Psoas muscle (tissue), 8 donors: Measurements from ENCODE around the gene KCNH5. TPM values are rescaled to one million over a fixed set of nuclear protein-coding genes. Genes with fewer than 3 reads are reported as not detected.

Experiments
- ATAC-seq, 4 donors: fragments of 200-7000 bp; cut with Tn5 transposase; one replicate each; pipeline ENCODE4 v1.9.1; 2020; ENCODE audit warnings: moderate library complexity in 3 of 4, mild to moderate bottlenecking in 2 of 4
- DNase-seq, 2 donors: peaks; one replicate each; pipeline ENCODE4 v3.0.0-alpha.2; 2020
- H3K27ac ChIP-seq: fragments of 200-600 bp; one replicate; pipeline ENCODE4 v1.8.0; 2022
- H3K27me3 ChIP-seq, 3 donors: fragments of 200-600 bp in 1 of 3; one replicate each; pipeline versions ENCODE4 v1.6.1 to v1.8.0; 2013 to 2022; ENCODE audit warnings: low read length in 2 of 3, mild to moderate bottlenecking in 2 of 3, moderate library complexity in 1 of 3; ENCODE audit not compliant: insufficient read depth in 3 of 3
- H3K36me3 ChIP-seq, 2 donors: fragments of 200-600 bp in 1 of 2; one replicate each; pipeline versions ENCODE4 v1.6.1 to v1.8.0; 2013 to 2022; ENCODE audit warnings: low read depth in 1 of 2, mild to moderate bottlenecking in 1 of 2, moderate library complexity in 1 of 2; ENCODE audit not compliant: insufficient read depth in 1 of 2
- H3K4me1 ChIP-seq: fragments of 200-600 bp; one replicate; pipeline ENCODE4 v1.8.0; 2022
- H3K4me3 ChIP-seq: fragments of 200-600 bp; one replicate; pipeline ENCODE4 v1.8.0; 2022; ENCODE audit warnings: mild to moderate bottlenecking
- H3K9me3 ChIP-seq: fragments of 200-600 bp; one replicate; pipeline ENCODE4 v1.8.0; 2022
- CTCF ChIP-seq: fragments of 200-600 bp; IDR thresholded peaks from one replicate; pipeline ENCODE4 v1.8.0; 2022; ENCODE audit warnings: antibody characterized with exemption
- WGBS, 3 donors: extraction: QIAGEN DNeasy Blood & Tissue Kit; methylation state at CpG; one replicate each; pipeline versions ENCODE4 v1.1.6 to v1.1.7; 2013; 5-methylcytosine and 5-hydroxymethylcytosine counted together
- intact Hi-C, 2 donors: fragments of 100-400 bp; cut with DNase I; formaldehyde crosslinking; loops; one replicate each; pipeline versions ENCODE4 v1.11.0 to v1.14.2; 2022
- polyA plus RNA-seq, 3 donors: library from polyadenylated mRNA; stranded (reverse); fragments of 200-250 nt; gene quantifications; one replicate each; pipeline ENCODE4 v1.2.3, GENCODE V29; 2013
- total RNA-seq, 4 donors: library from RNA; stranded (reverse); fragmentation: NEBNext Ultra II Directional in 2 of 4; extraction: Animal tissue kit (Norgen Biotek cat#: 25700) in 2 of 4; gene quantifications; one replicate each; pipeline versions ENCODE4 v1.2.1 to v1.2.4, GENCODE V29; 2021 to 2023
- donor health status: healthy with polysubstance abuse.
- donor health status: DM: no; HTN: no; CAD: no; lungs with moderate emphysema.
- donor health status: Bipolar disorder and iron deficiency.
- donor health status: healthy.
- donor health status: DM: yes; HTN: yes; CAD: no.
- donor health status: DM: no; HTN: no; CAD: no.
- donor health status: DM: no; HTN: no; CAD: no.
- donor health status: DM: yes; HTN: yes; CAD: no.

KCNH5 gene
- total and polyA plus RNA-seq, 7 donors, result under 0.01 TPM; not detected in 6

DNA sequence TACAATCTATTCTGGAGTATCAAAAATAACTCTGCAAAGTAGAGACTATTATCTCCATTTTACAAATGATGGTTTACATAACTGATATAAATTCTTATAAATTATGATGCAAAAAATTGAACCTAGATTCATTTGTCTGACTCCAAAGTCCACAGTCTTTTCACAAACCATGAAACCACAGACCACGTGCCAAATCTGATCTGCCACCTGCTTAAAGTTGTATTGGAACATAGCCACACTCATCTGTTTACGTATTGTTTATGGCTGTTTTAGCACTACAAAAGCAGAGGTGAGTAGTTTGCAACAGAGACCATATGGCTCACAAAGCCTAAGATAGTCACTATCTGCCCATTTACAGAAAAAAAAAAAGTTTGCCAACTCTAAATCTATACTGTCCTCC, 105.3 kb downstream of the KCNH5 start:
- TF ChIP-seq CTCF, result no peak
- Histone ChIP-seq H3K9me3 (no peaks in the 10 kb centered on the region), H3K27ac (no peak overlapping the region), H3K4me1 (no peaks in the 10 kb centered on the region), H3K4me3 (no peak overlapping the region), H3K36me3 (no peaks in the 10 kb centered on the region), H3K27me3 (no peaks in the 10 kb centered on the region)
- WGBS, 3 donors, result 14 to 23% (median 15%) methylated on average over 2 of the region's 2 CpGs
- intact Hi-C loops, result no loop called here
- ATAC-seq, result no peak
- no peak for DNase-seq

DNA sequence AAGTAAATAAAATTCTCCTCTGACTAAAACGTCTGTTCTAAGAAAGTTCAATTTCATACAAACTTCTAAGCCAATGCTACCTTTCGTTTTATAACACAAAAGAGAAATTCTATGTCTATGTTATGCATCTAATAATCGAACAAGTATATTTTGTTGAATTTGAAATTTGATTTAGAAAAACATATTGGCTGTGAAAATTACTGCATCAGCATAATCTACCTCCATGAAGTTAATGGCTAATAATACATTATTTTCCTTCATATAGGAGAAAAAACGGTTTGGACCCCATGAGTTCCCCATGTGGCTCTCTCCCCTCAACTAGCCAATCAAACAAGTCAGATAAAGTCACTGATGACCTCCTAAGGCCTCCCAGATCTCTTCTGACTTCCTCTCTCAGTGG, 106.5 kb downstream of the KCNH5 start:
- no peak for TF ChIP-seq CTCF
- Histone ChIP-seq H3K9me3 (no peaks in the 10 kb centered on the region), H3K27me3 (no peaks in the 10 kb centered on the region), H3K4me3 (no peak overlapping the region), H3K27ac (no peak overlapping the region), H3K4me1 (no peaks in the 10 kb centered on the region), H3K36me3 (no peaks in the 10 kb centered on the region)
- intact Hi-C loops, result no loop called here
- no peak for DNase-seq
- ATAC-seq, result no peak
- 71 to 75% (median 73%) methylated on average over 4 of the region's 4 CpGs for WGBS, 3 donors

- Histone ChIP-seq H3K27me3 (no peaks in the 10 kb centered on the region), H3K9me3 (no peaks in the 10 kb centered on the region), H3K4me3 (no peak overlapping the region), H3K4me1 (no peaks in the 10 kb centered on the region), H3K36me3 (no peaks in the 10 kb centered on the region), H3K27ac (no peak overlapping the region)
- no peak for DNase-seq
- WGBS, 3 donors, result 26 to 34% (median 27%) methylated on average over 3 of the region's 3 CpGs
- TF ChIP-seq CTCF, result no peak
- no peak for ATAC-seq
- intact Hi-C loops, result no loop called here
These were observed 110.8 kb downstream of the KCNH5 start for GRCh38 chr14:62934439-62934838.

- DNase-seq (no peak), ATAC-seq (no peak)
- Histone ChIP-seq H3K27ac (no peak overlapping the region), H3K27me3 (no peaks in the 10 kb centered on the region), H3K4me1 (no peaks in the 10 kb centered on the region), H3K9me3 (no peaks in the 10 kb centered on the region), H3K4me3 (no peak overlapping the region), H3K36me3 (no peaks in the 10 kb centered on the region)
- WGBS, 3 donors, result 64 to 76% (median 65%) methylated on average over 1 of the region's 1 CpG
- intact Hi-C loops, result no loop called here
- TF ChIP-seq CTCF, result no peak
These were observed 123.8 kb downstream of the KCNH5 start for GRCh38 chr14:62921466-62921865.

GRCh38 chr14:62916551-62916950, 128.7 kb downstream of the KCNH5 start:
- ATAC-seq, result no peak
- Histone ChIP-seq H3K9me3 (no peaks in the 10 kb centered on the region), H3K4me3 (no peak overlapping the region), H3K36me3 (no peaks in the 10 kb centered on the region), H3K27me3 (no peaks in the 10 kb centered on the region), H3K27ac (no peak overlapping the region), H3K4me1 (no peaks in the 10 kb centered on the region)
- TF ChIP-seq CTCF, result no peak
- DNase-seq, result no peak
- intact Hi-C loops, result no loop called here
- WGBS, 3 donors, result 8 to 16% (median 10%) methylated on average over 4 of the region's 4 CpGs
